ENCODE measurements around the gene SEZ6L. TPM values are rescaled to one million over a fixed set of nuclear protein-coding genes. Genes with fewer than 3 reads are reported as not detected.

SEZ6L gene
- total RNA-seq, 1 donor from 2014 or later, result 109 TPM

DNA sequence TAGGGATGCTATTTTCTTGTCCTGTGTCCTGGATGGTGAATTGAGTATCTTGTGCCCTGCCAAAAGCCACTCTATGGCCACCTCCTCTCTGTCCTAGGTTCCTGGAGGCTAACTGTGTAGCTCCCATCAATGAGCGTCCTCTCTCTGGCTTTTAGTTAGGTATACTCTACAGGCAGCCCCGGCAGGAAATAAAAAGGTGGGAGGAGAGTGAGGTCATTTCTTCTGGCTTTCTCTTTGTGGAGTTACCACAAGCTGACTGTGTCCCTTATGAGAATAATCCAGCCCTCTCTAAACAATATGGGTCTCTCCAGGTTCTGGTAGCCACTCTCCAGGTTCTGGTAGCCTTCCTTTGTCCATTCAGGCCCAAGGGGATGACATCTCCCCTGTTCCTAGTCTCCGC is 248.1 kb downstream of the SEZ6L start:
- no peak for DNase-seq
- no peaks in the 10 kb centered on the region for H3K36me3 Mint-ChIP-seq (ENCODE audit: unreplicated experiment)
- H3K9me3 Mint-ChIP-seq (ENCODE audit: unreplicated experiment), result peaks cover 2% of the 10 kb centered on the region
- H3K27ac Mint-ChIP-seq (ENCODE audit: unreplicated experiment), result no peak overlapping the region
- H3K4me3 Mint-ChIP-seq (ENCODE audit: unreplicated experiment), result no peak overlapping the region
- H3K4me1 Mint-ChIP-seq (ENCODE audit: low read depth, unreplicated experiment), result no peaks in the 10 kb centered on the region
- H3K27me3 Mint-ChIP-seq (ENCODE audit: unreplicated experiment), result peaks cover 1% of the 10 kb centered on the region
- TF ChIP-seq, protein P1, sequence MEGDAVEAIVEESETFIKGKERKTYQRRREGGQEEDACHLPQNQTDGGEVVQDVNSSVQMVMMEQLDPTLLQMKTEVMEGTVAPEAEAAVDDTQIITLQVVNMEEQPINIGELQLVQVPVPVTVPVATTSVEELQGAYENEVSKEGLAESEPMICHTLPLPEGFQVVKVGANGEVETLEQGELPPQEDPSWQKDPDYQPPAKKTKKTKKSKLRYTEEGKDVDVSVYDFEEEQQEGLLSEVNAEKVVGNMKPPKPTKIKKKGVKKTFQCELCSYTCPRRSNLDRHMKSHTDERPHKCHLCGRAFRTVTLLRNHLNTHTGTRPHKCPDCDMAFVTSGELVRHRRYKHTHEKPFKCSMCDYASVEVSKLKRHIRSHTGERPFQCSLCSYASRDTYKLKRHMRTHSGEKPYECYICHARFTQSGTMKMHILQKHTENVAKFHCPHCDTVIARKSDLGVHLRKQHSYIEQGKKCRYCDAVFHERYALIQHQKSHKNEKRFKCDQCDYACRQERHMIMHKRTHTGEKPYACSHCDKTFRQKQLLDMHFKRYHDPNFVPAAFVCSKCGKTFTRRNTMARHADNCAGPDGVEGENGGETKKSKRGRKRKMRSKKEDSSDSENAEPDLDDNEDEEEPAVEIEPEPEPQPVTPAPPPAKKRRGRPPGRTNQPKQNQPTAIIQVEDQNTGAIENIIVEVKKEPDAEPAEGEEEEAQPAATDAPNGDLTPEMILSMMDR (IDR thresholded peaks at IDR 0.05; ENCODE audit: partially characterized antibody, unreplicated experiment), result no peak

DNA sequence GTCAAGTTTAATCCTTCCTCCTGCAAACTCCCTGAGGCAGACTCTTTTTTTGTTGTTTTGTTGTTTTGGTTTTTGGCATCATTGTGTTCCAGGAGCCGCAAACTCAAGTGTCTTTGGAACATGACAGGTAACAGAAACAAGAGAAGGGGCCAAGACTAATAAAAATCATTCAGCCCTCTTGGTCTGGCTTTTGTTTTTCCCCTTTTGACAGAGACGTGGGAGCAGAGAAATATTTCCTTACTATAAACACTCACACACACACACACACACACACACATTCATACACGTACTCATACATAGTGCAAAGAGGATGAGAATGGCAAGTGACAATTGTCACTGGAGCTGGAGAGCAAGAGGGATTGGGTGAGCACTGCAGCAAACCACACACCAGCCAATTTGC is 249.4 kb downstream of the SEZ6L start:
- no peak overlapping the region for H3K4me3 Mint-ChIP-seq (ENCODE audit: unreplicated experiment)
- H3K36me3 Mint-ChIP-seq (ENCODE audit: unreplicated experiment), result no peaks in the 10 kb centered on the region
- H3K27ac Mint-ChIP-seq (ENCODE audit: unreplicated experiment), result no peak overlapping the region
- TF ChIP-seq, protein P1 (IDR thresholded peaks at IDR 0.05; ENCODE audit: partially characterized antibody, unreplicated experiment), result no peak
- H3K9me3 Mint-ChIP-seq (ENCODE audit: unreplicated experiment), result peaks cover 2% of the 10 kb centered on the region
- peaks cover 1% of the 10 kb centered on the region for H3K27me3 Mint-ChIP-seq (ENCODE audit: unreplicated experiment)
- DNase-seq, result no peak
- no peaks in the 10 kb centered on the region for H3K4me1 Mint-ChIP-seq (ENCODE audit: low read depth, unreplicated experiment)

DNA sequence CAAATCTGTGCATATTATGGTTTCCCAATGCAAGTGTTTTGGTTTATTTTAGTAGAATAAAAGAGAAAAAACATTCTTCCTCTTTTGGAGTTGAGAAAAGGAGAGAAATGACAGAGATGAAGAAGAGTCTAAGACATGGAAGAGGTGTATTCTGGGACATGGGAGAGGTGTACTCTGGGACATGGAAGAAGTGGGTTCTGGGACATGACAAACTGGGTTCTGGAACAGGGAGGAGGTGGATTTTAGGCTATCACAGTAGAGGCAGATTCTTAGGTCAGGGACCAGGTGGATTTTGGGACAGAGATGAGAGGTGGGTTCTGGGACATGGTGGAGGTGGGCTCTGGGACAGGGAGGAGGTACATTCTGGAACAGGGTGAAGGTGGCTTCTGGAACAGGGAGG is 257.7 kb downstream of the SEZ6L start:
- Mint-ChIP-seq H3K4me3 (ENCODE audit: unreplicated experiment) (no peak overlapping the region), H3K27ac (ENCODE audit: unreplicated experiment) (peak overlapping the region; percentile 4), H3K27me3 (ENCODE audit: unreplicated experiment) (peaks cover 16% of the 10 kb centered on the region), H3K36me3 (ENCODE audit: unreplicated experiment) (peaks cover 5% of the 10 kb centered on the region), H3K4me1 (ENCODE audit: low read depth, unreplicated experiment) (peaks cover 17% of the 10 kb centered on the region), H3K9me3 (ENCODE audit: unreplicated experiment) (peaks cover 5% of the 10 kb centered on the region)
- TF ChIP-seq, protein P1 (IDR thresholded peaks at IDR 0.05; ENCODE audit: partially characterized antibody, unreplicated experiment), result no peak
- DNase-seq, result no peak

DNA sequence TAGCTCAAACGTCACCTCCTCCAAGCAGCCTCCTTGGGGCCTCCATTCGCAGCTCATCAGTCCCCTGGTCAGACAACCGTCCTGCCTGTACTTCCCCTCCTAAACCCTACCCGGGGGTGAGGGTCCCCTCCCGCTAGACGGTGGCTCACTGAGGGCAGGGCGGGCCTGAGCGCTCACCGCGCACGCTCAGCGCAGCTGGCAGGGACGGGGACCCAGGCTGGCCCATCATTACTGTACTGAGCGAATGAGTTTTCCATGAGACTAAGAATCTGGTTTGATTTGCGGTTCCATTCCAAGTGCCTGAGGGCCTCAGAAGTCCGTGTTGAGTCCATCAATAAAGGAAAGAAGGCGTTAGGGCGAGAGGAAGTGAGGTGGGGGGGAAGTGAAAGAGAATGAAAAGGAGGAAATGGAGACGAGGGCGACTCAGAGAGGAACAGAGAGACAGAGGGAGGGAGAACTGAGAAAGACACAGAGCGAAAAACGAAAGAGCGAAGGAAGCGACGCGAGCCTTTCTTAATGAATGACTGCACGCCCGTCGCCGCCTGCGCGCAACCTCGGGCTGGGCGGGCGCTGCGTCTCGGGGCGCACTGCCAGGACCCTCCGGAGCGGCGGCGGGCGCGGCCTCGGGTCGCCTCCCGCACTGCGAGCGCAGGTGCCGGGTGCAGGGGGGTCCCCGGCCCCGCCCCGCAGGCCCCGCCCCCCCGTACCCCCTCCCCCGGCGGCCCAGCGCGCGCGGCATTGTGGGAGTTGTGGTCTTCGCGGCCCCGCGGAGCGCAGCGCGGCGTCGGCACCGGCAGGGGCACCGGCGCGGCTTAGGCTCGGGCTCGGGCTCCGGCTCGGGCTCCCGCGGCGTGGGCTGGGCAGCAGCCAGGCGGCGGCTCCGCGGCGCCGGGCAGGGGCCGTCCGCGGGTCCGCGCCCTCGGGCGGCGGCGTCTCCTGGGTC is 259.5 kb downstream of the SEZ6L start, which contains the start of gene ASPHD2:
TSS of gene ASPHD2 (plus strand) at position 746 of the 943 bp plus-strand sequence. CDS start 4,356 bp downstream, outside the sequence.
- Mint-ChIP-seq H3K36me3 (ENCODE audit: unreplicated experiment) (peaks cover 5% of the 10 kb centered on the region), H3K4me1 (ENCODE audit: low read depth, unreplicated experiment) (peaks cover 17% of the 10 kb centered on the region), H3K9me3 (ENCODE audit: unreplicated experiment) (peaks cover 5% of the 10 kb centered on the region), H3K27ac (ENCODE audit: unreplicated experiment) (peak within 1 kb of the TSS; percentile 98), H3K4me3 (ENCODE audit: unreplicated experiment) (peak within 1 kb of the TSS; percentile 98), H3K27me3 (ENCODE audit: unreplicated experiment) (peaks cover 16% of the 10 kb centered on the region)
- TF ChIP-seq, protein P1 (IDR thresholded peaks at IDR 0.05; ENCODE audit: partially characterized antibody, unreplicated experiment), result no peak
- peak; percentile 80 for DNase-seq
